Measurements from ENCODE around the gene CBFA2T2.

- TF ChIP-seq POLR2AphosphoS5 (IDR thresholded peaks at IDR 0.05; ENCODE audit: low read depth, low read length) (no peak), SIN3A (IDR thresholded peaks at IDR 0.05; ENCODE audit: borderline replicate concordance, insufficient read depth, low read length) (no peak), REST (IDR thresholded peaks at IDR 0.05; ENCODE audit: insufficient read depth in 1 of 2, low read depth in 2 of 2, low read length in 2 of 2) (no peak), TAF1 (IDR thresholded peaks at IDR 0.05; ENCODE audit: borderline replicate concordance, insufficient read depth, low read length) (no peak), FOXP2 (optimal IDR thresholded peaks at IDR 0.05; ENCODE audit: borderline replicate concordance, extremely low read depth, extremely low read length, insufficient read depth) (peak; percentile 89)
These were observed 150.4 kb downstream of the CBFA2T2 start for GRCh38 chr20:33640287-33640686.

Measured in PFSK-1 (cell line).